Nucleus accumbens (tissue), 56 donors: ENCODE data around the gene ZNF83.
"Not testable (repeated sequence)": the region's sequence is repeated elsewhere in the genome, so short reads cannot be mapped to it uniquely, and the experiment has no call there.

Experiments
- DNase-seq, 56 donors: peaks; one replicate each; lab custom pipeline; 2025; lab: John Stamatoyannopoulos, UW

ZNF83 gene

DNA sequence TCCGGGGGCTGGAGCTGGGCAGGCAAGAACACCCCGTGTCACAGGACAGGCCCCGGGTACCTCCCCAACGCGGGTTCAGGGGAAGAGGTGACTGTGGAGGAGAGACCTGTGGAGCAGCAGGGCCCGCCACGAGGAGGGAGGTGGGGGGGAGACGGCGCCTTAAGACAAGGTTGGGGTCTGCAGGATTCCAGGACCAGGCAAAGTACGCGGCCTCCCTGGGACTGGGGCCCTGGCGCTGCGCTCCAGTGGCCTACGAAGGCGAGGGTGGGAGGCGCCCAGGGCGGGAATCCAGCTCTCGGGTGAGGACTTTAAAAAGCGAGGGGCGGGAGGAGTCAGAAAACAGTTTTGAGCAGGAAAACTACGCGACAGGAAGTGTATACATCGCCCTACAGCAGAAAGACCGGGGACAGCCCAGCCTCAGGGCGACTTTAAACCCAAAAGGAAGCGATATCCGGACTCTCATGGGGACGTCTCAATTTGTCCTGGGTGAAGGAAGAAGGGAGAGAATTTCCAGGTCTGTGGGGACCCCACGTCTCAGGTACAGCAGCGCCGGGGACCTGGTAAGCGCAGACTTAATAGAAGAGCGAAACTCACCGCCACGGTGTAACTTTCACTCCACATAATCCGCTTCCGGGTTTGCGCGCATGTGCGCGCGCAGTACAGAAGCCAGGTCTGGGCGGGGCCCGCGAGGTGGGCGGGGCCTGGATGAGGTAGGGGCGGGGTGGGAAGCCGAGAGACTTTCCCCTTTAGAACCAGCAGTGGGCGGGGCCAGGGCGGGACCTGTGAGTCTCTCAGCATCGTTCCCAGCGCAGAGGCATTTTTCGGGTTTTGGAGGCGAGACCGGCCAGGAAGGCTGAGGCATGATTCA lies at the start of gene ZNF83:
Gene ZNF83 (minus strand): TSS at position 638 of the 868 bp plus-strand sequence.
- DNase-seq, result peak; percentile 15 to 97 (median 88)

DNA sequence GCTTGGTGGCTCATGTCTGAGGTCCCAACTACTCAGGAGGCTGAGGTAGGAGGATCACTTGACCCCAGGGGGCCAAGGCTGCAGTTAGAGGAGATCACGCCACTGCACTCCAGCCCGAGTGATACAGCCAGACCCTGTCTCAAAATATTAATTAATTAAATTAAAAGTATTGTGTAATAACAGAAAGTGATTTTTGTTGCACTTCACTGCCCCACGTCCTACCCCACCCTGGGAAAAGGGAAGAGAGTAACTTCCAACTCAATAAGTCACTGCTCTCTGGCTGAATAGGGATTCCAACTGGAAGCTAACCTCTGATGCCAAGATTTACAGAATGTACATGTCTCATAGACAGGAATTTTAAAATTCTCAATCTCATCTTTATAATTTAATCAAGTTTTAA lies 49.5 kb upstream of the ZNF83 start:
- no peak for DNase-seq

DNA sequence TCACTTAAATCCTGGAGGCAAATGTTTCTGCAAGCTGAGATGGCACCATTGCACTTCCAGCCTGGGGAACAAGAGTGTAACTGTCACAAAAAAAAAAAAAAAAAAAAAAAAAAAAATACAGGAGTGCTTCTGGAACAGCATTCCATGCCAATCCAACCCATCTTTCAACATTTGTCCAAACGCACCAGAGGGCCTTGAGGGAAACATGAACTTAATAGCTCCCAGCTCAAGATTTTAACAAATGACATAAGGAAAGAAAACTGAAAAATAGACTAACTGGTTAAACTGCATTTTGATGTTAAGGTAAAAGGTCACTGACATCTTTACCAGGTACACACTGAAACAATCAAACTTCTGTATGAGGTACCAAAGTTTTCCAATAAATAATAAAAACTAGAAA lies 47.7 kb upstream of the ZNF83 start:
- DNase-seq, result no peak

DNA sequence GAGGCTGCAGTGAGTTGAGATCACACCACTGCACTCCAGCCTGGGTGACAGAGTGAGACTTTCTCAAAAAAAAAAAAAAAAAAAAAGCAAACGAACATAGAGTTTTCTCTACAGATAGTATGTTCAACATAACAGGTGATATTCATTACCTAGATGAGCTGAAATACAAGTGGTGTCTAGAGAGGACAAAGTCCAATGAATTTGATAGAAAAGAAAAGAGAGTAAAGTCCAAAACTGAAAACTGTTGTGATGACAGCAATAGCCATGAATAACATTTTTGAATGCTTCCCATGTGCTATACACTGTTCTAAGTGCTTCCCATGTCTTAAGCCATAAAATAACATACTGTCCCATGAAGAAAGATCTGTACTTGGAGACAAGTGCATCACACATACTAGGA lies 43.1 kb upstream of the ZNF83 start:
- DNase-seq, result not testable (repeated sequence)

DNA sequence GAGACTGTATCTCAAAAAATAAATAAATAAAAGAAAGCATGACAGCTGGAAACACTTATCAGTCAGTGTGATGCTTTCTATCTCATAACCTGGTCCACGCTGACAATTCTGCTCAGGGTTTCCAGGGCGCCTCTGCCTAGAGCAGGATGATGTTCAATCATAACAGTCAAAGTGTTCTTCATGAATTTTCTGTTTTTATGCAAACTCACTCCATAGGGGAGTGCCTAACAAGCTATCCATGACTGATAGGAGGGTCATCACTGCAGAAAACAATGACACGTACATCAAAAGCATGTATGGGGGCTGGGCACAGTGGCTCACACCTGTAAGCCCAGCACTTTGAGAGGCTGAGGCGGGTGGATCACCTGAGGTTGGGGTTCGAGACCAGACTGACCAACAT lies 41.4 kb upstream of the ZNF83 start:
- DNase-seq, result no peak

DNA sequence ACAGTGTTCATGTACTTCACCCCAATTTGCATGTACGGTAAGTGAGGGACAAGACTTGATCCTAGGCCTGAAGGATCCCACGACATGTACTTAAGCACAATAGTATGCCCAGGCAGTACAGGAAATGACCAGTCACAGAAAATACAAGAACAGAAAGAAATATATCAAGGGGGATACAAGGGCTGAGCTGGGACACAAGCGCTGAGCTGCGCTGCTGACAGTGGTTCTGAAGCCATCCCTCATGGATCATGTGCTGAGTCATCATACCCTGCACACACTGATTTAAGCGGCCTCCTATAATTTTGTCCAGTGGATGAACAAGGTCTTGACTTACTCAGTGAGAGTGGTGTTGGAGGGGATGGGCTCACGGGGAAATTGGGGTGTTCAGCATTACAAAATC lies 37.1 kb upstream of the ZNF83 start:
- not testable (repeated sequence) for DNase-seq

DNA sequence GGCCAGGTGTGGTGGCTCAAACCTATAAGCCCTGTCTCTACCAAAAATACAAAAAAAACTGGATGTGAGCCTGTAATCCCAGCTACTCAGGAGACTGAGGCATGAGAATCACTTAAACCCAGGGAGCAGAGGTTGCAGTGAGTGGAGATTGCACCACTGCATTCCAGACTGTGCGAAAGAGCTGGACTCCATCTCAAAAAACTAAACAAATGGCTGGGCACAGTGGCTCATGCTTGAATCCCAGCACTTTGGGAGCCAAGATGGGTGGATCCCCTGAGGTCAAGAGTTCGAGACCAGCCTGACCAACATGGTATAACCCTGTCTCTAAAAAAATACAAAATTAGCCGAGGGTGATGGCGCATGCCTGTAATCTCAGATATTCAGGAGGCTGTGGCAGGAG lies 34.9 kb upstream of the ZNF83 start:
- DNase-seq, result no peak

DNA sequence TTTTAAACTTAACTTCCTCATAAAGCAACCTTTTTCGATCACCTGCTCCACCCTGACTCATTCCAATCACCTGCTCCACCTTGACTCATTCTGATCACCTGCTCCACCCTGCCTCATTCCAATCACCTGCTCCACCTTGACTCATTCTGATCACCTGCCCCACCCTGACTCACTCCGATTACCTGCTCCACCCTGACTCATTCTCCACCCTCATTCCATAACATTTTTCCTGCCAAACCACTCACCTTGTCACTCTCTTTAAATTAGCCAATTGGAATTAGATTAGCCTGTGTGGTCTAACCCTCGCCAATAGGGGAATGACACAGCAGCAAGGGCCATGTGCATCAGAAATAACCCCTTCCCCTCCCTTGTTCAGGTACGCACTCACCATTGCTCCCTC lies 31.9 kb upstream of the ZNF83 start:
- peak in 34 of 56 donors; percentile 1 to 82 (median 38) for DNase-seq

DNA sequence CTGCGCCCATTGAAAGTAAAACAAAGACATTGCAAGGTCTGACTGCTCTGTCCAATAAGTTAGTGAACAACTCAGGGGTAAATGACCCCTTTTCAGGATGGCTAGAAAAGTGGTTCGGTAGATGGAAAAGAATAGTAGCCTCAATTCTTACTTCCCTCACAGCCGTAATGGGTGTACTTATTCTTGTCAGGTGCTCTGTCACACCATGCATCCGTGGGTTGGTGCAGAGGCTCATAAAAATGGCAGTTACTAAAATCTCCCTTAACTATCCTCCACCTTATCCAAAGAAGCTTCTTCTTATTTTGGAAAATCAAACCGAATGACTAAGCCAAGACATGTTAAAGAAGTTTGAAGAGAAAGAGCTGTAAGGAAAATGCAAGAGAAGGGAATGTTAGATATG lies 31.4 kb upstream of the ZNF83 start:
- DNase-seq, result peak in 7 of 56 donors; percentile 0 to 19 (median 3)

DNA sequence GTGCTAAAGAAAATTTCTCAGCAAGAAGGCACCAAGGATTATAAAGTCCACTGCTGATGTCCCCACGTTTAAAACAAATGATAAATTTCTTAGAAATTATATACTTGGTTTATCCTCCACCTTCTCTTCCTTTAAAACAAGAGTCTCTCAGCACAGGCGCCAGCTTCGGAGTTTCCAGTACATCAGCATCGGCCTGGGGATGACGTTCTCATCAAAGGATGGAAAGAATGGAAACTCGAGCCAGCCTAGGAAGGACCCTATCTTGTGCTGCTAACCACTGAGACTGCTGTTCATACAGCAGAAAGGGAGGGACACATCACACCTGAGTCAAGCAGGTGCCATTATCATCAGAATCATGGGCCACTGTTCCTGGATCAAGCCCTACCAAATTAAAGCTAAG lies 29.8 kb upstream of the ZNF83 start:
- no peak for DNase-seq

DNA sequence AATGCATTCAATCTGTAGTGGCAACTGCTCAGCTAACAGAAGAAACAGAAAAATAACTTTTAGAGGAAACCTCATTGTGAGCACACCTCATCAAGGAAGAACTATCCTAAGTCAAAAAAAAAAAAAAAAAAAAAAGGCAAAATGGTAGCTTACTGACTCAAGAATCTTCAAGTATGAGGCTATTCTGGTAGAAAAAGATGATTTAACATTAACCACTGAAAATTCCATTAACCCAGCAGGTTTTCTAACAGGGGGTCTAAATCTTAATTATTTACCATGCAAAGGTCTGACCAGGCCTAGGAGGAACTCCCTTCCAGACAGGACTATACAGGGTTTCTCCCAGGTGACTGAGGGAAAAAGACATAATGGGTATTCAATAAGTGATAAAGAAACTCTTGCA lies 28.4 kb upstream of the ZNF83 start:
- DNase-seq, result no peak

DNA sequence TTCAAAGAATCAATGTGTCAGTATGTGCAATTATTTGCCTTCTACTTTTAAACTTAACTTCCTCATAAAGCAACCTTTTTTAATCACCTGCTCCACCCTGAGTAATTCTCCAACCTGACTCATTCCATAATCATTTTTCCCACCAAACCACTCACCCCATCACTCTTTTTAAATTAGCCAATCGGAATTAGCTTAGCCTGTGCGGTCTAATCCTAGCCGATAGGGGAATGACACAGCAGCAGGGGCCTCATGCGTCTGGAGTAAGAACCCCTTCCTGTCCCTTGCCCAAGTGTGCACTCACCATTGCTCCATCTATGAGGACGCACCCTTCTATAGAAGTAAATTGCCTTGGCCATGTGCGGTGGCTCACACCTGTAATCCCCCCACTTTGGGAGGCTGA lies 27.4 kb upstream of the ZNF83 start:
- DNase-seq, result peak in 3 of 56 donors; percentile 2 to 38 (median 13)

DNA sequence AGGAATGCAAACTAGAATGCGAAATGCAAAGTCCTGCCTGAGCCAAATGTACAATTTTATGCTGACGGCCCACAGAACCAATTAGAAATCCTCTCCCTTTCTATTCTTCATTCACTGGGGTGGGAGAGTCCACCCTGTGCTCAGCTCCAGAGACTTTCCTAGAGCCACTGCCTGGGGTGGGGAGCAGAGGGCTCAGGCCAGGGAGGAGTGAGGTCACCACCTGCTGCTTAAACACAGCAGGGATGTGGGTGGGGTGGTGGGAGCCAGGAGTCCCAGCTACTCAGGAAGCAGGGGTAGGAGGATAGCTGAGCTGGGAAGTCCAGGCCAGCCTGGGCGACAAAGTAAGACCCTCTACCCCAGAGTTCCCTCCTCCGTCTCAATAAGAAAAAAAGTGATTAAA lies 26.9 kb upstream of the ZNF83 start:
- no peak for DNase-seq

DNA sequence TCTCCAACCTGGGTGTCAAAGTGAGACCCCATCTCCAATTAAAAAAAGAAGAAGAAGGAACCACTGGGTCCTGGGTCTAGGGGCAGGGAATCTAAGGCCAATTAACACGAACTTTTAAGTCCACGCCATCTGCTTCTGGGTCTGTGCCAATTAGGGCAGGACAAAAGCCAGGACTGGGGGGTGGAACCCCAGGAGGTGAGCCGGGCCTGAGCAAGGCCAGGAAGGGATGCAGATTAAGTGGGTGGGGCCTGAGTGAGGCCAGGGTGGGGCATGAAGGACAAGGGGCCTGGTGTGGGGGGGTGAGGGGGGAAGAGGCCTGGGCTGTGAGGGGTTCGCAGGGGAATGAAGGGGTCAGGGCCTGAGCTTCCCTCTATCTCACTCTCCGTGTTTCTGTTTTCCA lies 26.3 kb upstream of the ZNF83 start:
- no peak for DNase-seq

DNA sequence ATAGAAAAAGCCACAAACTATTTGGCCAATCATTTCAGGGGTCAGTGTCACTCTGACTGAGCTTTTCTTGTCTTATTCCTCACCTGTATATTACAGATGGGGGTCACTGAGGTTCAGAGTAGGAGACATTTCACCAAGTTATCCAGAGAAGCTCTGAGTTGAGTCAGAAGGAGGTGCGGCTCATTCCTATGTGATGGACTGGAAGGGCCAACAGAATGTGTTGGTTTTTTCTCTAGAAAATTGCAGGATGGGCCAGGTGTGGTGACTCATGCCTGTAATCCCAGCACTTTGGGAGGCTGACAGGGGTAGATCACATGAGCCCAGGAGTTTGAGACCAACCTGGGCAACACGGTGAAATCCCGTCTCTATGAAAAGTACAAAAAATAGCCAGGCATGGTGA lies 24.5 kb upstream of the ZNF83 start:
- no peak for DNase-seq

DNA sequence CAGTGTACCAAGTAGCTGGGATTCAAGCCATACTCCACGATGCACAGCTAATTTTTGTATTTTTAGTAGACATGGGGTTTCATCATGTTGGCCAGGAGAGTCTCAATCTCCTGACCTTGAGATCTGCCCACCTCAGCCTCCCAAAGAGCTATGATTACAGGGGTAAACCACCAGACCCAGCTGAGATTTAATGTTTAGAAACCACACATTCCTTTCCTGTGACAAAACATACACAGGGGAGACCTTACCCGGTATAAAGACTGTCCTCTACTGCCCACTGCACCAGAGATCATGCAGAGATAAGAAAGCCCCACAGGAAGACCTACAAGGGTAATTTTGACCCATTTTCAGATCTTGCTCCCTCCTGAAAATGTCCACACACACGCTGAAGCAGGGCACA lies 22.8 kb upstream of the ZNF83 start:
- DNase-seq, result no peak

DNA sequence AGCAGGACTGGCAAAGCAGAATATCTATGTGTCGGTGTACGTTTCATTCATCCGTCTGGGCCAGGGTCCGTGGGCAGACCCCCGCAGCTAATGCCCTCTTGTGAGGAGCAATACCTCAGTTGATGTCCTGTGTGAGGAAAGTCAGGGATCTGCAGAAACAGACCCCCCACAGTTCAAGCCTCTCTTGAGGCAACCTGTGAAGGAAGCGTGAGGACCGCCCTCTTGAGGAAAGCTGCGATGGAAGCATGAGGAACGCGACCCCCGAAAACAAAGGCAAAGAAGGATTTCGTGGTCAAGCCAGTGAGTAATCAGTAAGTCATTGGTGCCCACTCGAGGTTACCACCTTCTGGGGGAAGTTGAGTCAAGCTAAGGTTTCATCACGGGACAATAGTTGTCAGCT lies 20.9 kb upstream of the ZNF83 start:
- DNase-seq, result no peak

DNA sequence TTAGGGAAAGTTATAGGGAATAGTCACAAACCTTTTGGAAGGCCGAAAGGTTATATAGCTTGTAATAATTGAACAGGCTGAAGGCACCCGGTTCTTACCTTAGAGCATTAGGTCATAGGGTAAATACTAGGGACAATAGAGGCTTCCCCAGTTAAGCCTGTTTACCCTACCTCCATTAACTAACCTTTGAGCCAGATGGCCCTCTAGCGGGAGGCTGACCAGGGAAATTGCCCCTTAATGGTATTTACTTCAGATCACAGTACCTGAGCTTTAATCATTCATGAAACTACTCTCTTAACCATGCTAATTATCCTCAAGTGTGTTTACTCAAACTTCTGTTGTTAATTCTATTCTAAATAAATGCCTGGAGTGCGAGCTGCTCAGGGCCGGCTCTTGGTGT lies 20.4 kb upstream of the ZNF83 start:
- DNase-seq, result no peak

DNA sequence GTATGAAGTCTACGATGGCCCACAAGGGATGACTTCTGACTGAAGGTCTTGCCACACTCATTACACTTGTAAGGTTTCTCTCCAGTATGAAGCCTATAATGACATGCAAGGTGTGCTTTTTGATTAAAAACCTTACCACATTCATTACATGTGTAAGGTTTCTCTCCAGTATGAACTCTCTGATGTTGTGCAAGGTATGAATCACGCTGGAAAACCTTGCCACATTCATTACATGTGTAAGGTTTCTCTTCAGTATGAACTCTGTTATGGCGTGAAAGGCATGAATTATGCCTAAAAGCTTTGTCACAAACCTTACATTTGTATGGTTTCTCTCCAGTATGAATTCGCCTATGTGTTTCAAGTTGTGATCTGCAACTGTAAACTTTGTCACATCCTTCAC lies 15.0 kb upstream of the ZNF83 start:
- DNase-seq, result no peak

DNA sequence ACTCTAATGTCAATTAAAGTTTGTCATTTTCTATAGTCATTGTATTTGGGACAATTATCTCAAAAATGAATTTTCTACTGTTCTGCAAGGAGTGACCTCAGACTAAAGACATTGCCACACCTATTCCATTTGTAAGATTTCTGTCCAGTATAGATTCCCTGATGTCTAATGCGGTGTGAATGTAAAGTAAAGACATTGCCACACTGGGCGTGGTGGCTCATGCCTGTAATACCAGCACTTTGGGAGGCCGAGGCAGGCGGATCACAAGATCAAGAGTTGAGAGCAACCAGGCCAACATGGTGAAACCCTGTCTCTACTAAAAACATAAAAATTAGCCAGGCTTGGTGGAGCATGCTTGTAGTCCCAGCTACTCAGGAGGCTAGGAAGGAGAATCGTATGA lies 13.8 kb upstream of the ZNF83 start:
- no peak for DNase-seq

DNA sequence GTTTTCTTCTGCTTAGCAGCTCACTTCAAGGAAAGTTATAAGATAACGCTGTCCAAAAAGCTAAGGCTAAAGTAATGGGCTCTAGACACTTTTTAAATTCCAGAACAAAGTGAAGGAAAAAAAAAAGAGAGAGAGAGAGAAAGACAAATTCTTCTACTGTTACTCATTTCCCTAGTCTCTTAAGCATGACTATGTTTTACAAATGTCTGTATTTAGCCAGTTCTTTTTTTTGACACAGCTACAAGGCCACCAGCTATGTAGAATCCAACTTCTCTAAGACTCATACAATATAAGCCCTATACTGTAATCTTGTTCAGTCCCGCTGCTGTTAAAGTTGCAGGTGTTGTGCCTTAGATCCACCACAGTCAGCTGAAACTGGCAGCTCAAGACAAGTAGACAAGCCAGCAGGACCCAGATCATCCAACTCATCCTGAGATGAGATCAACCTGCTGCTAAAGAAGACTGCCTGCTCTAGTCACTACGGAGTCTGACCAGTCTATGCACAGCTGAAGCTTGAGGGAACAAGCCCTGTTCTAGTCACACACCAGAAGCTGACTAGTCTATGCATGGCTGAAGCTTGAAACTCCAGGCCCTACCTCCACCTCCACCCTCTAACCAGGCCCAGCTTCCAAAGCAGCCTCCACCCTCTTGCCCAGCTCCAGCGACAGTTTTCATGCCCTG lies 10.3 kb upstream of the ZNF83 start:
- no peak for DNase-seq

DNA sequence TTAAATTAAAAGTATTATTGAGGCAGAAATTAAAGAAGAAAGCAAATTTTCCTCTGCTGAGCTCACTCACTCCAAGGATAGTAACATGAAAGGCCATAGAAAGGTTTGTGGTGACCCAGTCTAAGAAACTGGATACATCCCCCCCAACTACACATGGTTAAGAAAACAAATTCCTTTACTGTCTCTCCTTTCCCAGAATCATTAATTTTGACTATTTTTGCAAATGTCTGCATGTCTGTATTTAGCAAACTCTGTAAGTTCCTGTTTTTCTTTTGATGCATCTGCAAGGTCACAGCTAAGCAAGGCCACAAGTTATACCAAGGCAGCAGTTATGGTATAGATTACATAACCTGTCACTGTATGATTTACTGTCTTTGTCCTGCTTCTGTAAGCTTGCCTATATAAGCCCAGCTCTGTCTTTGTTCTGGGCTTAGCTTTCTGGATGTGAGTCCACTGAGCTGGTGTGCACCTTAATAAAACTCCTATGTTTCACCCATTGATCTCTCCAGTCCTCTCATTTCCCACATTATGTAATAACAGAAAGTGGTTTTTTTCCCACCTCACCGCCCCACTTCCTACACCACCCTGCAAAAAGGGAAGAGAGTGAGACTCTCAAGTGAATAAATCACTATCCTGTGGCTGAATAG lies 8.5 kb upstream of the ZNF83 start:
- no peak for DNase-seq
